ENCODE data around the gene FTO.

Gene FTO

DNA sequence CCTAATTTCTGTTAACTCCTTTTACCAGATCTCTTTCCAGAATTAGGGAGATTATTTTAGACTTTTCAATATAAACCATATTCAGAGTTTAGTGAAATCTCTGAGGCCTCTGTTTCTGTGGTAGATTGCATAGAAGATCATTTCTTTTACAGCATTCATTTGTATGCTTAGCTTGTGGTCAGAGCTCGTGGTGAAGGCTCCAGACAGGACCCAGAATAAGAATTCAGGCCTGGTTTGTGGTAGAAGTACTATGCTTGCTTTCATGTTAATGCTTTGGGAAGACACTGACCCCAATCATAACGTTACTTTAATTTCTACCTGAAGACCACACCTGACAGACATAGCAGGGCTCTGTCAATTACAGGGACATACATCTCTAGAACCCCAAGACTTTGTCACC lies 258.1 kb downstream of the FTO start:
- Histone ChIP-seq H3K4me2 (no peak overlapping the region), H3K4me1 (ENCODE audit: low read depth, poor library complexity, severe bottlenecking) (no peaks in the 10 kb centered on the region), H2AFZ (ENCODE audit: low read depth) (no peak overlapping the region), H3K79me2 (ENCODE audit: insufficient read depth, low read depth) (no peaks in the 10 kb centered on the region), H4K20me1 (ENCODE audit: insufficient read depth) (no peaks in the 10 kb centered on the region), H3K9ac (no peak overlapping the region), H3K4me3 (IDR thresholded peaks at IDR 0.05; ENCODE audit: insufficient read depth, low read depth, low read length) (no peak overlapping the region), H3K27ac (no peak overlapping the region), H3K36me3 (ENCODE audit: insufficient read depth) (no peaks in the 10 kb centered on the region), H3K27me3 (ENCODE audit: insufficient read depth, low read depth) (no peaks in the 10 kb centered on the region)
- TF ChIP-seq, protein P1, sequence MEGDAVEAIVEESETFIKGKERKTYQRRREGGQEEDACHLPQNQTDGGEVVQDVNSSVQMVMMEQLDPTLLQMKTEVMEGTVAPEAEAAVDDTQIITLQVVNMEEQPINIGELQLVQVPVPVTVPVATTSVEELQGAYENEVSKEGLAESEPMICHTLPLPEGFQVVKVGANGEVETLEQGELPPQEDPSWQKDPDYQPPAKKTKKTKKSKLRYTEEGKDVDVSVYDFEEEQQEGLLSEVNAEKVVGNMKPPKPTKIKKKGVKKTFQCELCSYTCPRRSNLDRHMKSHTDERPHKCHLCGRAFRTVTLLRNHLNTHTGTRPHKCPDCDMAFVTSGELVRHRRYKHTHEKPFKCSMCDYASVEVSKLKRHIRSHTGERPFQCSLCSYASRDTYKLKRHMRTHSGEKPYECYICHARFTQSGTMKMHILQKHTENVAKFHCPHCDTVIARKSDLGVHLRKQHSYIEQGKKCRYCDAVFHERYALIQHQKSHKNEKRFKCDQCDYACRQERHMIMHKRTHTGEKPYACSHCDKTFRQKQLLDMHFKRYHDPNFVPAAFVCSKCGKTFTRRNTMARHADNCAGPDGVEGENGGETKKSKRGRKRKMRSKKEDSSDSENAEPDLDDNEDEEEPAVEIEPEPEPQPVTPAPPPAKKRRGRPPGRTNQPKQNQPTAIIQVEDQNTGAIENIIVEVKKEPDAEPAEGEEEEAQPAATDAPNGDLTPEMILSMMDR (conservative IDR thresholded peaks at IDR 0.05; ENCODE audit: low read depth, low read length), result no peak

DNA sequence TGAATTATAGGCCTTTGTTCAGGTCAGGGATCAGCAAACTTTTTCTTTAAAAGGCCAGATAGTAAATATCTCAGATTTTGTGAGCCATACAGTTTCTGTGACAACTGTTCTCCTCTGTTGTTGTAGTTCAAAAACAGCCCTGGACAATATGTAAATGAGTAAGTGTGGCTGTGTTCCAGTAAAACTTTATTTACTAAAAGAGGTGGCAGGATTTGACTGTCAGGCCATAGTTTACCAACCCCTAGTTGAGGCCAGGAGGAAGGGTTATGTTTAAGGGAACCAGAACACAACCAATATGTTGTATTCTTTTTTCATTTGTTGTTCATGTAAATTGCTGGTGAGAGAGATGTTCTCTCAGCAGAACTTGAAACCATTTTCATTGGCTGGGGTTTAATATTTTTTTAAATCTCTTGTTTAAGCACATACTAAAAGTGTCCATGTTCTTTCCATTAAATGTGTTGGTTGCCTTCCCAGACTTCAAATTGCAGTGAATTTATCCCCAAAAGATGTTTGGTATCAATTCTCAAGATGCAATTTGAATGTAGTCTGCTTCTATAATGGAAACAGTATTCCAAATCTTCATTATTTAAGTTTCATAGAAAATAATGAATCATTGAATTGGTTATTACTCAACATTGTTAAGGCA lies 260.3 kb downstream of the FTO start:
- Histone ChIP-seq H3K9ac (no peak overlapping the region), H3K36me3 (ENCODE audit: insufficient read depth) (no peaks in the 10 kb centered on the region), H3K27me3 (ENCODE audit: insufficient read depth, low read depth) (no peaks in the 10 kb centered on the region), H2AFZ (ENCODE audit: low read depth) (no peak overlapping the region), H3K4me1 (ENCODE audit: low read depth, poor library complexity, severe bottlenecking) (no peaks in the 10 kb centered on the region), H3K27ac (no peak overlapping the region), H3K79me2 (ENCODE audit: insufficient read depth, low read depth) (no peaks in the 10 kb centered on the region), H3K4me2 (no peak overlapping the region), H4K20me1 (ENCODE audit: insufficient read depth) (no peaks in the 10 kb centered on the region), H3K4me3 (IDR thresholded peaks at IDR 0.05; ENCODE audit: insufficient read depth, low read depth, low read length) (no peak overlapping the region)
- TF ChIP-seq, protein P1 (conservative IDR thresholded peaks at IDR 0.05; ENCODE audit: low read depth, low read length), result no peak

DNA sequence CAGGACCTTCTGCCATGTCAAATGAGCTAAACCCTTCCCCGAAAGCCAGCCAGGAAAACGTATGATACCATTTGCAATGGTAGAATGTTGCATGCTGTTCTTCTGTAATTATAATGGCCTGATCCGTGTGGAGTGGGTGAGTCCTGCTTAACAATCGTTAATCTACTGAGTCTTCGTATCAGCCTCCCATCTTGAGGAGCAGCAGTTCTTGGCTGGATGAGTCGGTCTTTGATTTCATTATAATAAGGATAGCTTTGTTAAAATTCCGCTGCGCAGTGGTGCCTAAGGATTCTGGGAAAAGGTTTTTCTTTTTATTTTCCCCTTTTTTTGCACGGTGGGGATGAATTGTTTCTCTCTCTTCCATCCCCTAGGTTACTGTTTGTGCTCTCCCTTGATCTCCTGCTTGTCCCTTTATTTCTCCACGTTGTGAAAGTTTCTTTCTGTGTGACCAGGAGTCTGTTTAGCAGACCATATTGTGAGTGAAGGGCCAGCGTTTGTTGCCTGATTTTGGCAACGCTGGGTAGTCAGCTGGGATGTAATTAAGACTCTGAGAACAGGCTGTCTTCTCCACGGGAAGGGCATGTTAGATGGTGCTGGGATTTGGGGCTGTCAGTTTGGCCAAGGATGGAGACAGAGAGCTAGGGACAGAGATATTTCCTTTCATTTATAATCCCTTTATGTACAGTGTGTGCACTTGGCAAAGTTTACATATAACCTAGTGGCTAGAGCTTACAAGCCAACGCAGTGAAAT lies 263.0 kb downstream of the FTO start:
- TF ChIP-seq, protein P1 (conservative IDR thresholded peaks at IDR 0.05; ENCODE audit: low read depth, low read length), result no peak
- Histone ChIP-seq H3K4me2 (no peak overlapping the region), H3K27me3 (ENCODE audit: insufficient read depth, low read depth) (no peaks in the 10 kb centered on the region), H3K4me3 (IDR thresholded peaks at IDR 0.05; ENCODE audit: insufficient read depth, low read depth, low read length) (no peak overlapping the region), H4K20me1 (ENCODE audit: insufficient read depth) (no peaks in the 10 kb centered on the region), H2AFZ (ENCODE audit: low read depth) (no peak overlapping the region), H3K79me2 (ENCODE audit: insufficient read depth, low read depth) (no peaks in the 10 kb centered on the region), H3K9ac (no peak overlapping the region), H3K36me3 (ENCODE audit: insufficient read depth) (no peaks in the 10 kb centered on the region), H3K4me1 (ENCODE audit: low read depth, poor library complexity, severe bottlenecking) (no peaks in the 10 kb centered on the region), H3K27ac (no peak overlapping the region)

DNA sequence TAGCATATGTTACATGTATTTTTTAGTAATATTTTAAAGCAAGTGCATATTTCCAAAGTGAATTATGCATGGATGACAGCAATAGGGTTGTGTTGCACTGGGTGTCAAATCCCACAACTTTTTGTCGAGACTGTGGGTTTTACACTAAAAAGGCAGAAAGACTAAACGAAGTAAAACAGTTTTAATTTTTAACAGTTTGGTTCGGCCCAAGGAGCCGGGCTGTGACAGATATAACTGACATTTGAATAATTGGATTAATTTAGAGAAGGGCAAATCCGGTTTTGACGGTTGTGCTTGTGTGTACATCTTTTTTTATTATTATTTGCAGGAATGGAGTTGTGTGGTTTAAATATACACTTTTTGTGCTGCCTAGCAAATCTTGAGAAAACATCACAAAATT lies 263.6 kb downstream of the FTO start:
- TF ChIP-seq, protein P1 (conservative IDR thresholded peaks at IDR 0.05; ENCODE audit: low read depth, low read length), result no peak
- Histone ChIP-seq H3K4me2 (no peak overlapping the region), H3K4me3 (IDR thresholded peaks at IDR 0.05; ENCODE audit: insufficient read depth, low read depth, low read length) (no peak overlapping the region), H3K27me3 (ENCODE audit: insufficient read depth, low read depth) (no peaks in the 10 kb centered on the region), H3K36me3 (ENCODE audit: insufficient read depth) (no peaks in the 10 kb centered on the region), H3K79me2 (ENCODE audit: insufficient read depth, low read depth) (no peaks in the 10 kb centered on the region), H3K27ac (no peak overlapping the region), H4K20me1 (ENCODE audit: insufficient read depth) (no peaks in the 10 kb centered on the region), H3K9ac (no peak overlapping the region), H3K4me1 (ENCODE audit: low read depth, poor library complexity, severe bottlenecking) (no peaks in the 10 kb centered on the region), H2AFZ (ENCODE audit: low read depth) (no peak overlapping the region)
